Spinal cord (tissue), 10 donors: ENCODE results near the gene MFAP1. TPM values are rescaled to one million over a fixed set of nuclear protein-coding genes. Genes with fewer than 3 reads are reported as not detected.
A peak's percentile ranks its signal among the peaks of the same experiment; 100 is the strongest.

Source experiments
- DNase-seq, 6 donors: peaks; one replicate each; pipeline versions ENCODE4 v3.0.0 to v3.0.0-alpha.2; 2013 to 2015; ENCODE audit warnings: low spot score in 6 of 6, low read depth in 4 of 6
- H3K27ac ChIP-seq: one replicate; pipeline ENCODE4 v1.5.1; 2013; ENCODE audit warnings: low read depth, low read length, control low read depth
- H3K27me3 ChIP-seq: one replicate; pipeline ENCODE4 v1.6.1; 2013; ENCODE audit warnings: low read length; ENCODE audit not compliant: control insufficient read depth, insufficient read depth
- H3K36me3 ChIP-seq: one replicate; pipeline ENCODE4 v1.6.1; 2013; ENCODE audit warnings: low read length; ENCODE audit not compliant: control insufficient read depth, insufficient read depth
- H3K4me1 ChIP-seq: one replicate; pipeline ENCODE4 v1.6.1; 2013; ENCODE audit warnings: low read length; ENCODE audit not compliant: control insufficient read depth, insufficient read depth
- H3K4me3 ChIP-seq: one replicate; pipeline ENCODE4 v1.5.1; 2013; ENCODE audit warnings: low read depth, low read length, control low read depth
- H3K9me3 ChIP-seq: one replicate; pipeline ENCODE4 v1.6.1; 2013; ENCODE audit warnings: low read length; ENCODE audit not compliant: control insufficient read depth, insufficient read depth
- WGBS: methylation state at CpG from one replicate; pipeline ENCODE4 v1.1.5; 2013; ENCODE audit warnings: missing lambda C conversion rate; ENCODE audit not compliant: insufficient coverage; 5-methylcytosine and 5-hydroxymethylcytosine counted together
- polyA plus RNA-seq, 2 donors: library from polyadenylated mRNA; unstranded; fragments of 120-200 nt; gene quantifications; one replicate each; pipeline ENCODE4 v1.2.1, GENCODE V29; 2013; ENCODE audit not compliant: insufficient read length in 2 of 2
- total RNA-seq, 2 donors: library from RNA; depleted of rRNA in 1 of 2; stranded (reverse); fragments of 120-200 nt in 1 of 2; fragments of >200 nt in 1 of 2; gene quantifications; one replicate each; pipeline versions ENCODE4 v1.2.3 to v1.2.4, GENCODE V29; 2013 to 2014
- donor health status: healthy.

The MFAP1 gene
- total and polyA plus RNA-seq, 4 donors = 25.6 to 43.7 (median 42.4) TPM

DNA sequence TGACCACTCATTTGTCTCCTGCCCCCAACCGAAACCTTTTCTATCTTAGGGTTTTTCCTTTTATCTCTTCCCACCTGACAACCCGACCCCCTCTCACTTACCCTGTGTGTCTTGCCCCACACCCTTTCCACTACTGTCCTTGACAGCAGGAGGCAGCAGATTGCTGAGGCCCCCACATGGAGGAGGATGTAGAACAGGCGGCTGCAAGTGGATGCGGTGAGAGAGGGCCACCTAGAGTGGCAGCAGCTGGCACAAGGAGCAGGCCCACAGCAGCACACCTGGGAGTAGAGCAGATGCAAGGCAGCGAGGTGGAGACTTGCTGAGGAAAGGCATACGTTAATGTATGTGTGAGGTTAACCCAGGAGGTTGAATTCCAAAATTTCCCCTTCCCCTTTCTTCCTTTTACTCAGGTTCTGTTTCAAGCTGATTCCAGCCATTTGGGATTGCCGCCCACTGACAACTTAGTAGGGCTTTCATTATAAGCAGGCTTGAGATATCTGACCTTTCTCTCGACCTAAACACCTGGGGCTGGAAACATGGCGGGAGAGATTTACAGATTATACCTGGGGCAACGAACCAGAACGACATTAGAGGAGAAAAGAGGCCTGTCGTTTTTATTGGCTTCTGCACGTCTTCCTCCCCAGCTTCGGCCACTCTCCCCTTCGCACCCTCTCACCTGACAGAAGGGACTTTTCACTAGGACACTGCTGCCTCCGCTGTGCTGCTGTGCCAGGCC, 25.1 kb downstream of the MFAP1 start:
- WGBS = 93% methylated on average over 13 of the region's 16 CpGs
- Histone ChIP-seq H3K36me3 (peaks cover 50% of the 10 kb centered on the region), H3K27ac (peak overlapping the region; percentile 94), H3K4me1 (peaks cover 14% of the 10 kb centered on the region), H3K27me3 (no peaks in the 10 kb centered on the region), H3K9me3 (no peaks in the 10 kb centered on the region), H3K4me3 (no peak overlapping the region)
- no peak for DNase-seq

DNA sequence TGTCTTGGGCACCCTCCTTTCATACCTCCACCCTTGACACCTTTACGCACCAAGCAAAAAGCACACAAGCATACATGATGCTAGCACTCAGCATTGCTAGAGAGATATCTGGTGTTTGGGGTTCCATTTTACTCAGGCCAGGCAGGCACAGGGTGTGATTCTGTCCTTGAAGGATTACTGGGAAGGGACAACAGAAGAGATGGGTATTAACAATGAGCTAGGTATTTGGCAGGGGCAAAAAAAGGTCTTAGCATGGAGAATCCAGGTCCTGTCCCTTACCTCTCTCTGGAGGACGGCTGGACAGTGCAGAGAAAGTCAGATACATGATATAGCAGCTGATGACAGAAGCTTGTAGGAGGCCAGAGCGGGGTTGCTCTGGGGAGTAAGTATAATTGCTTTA, 27.9 kb downstream of the MFAP1 start:
- WGBS = no CpG with 5 or more reads among the region's 3 CpGs
- H3K4me1 ChIP-seq = peaks cover 29% of the 10 kb centered on the region
- no peaks in the 10 kb centered on the region for H3K9me3 ChIP-seq
- DNase-seq = no peak
- no peaks in the 10 kb centered on the region for H3K27me3 ChIP-seq
- H3K36me3 ChIP-seq = peaks cover 45% of the 10 kb centered on the region
- H3K4me3 ChIP-seq = no peak overlapping the region
- H3K27ac ChIP-seq = no peak overlapping the region

DNA sequence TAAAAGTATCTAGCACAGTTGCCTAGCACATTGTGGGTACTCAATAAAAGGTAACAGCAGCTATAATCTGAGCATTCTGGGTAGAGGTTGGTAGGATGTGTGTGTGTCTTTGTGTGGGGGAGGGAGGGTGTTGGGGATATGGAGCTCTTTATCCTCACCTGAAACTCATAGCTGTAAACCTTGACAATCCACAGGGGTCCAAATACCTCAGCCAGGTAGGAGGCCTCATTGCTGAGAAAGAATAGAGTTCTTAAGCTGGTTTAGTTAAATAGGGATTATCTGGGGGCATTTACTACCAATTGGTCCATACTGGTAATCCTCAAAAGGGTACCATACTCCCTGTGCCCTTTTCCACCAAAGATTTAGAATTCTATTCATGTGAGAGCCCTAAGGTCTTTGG, 28.5 kb downstream of the MFAP1 start:
- Histone ChIP-seq H3K27ac (no peak overlapping the region), H3K27me3 (no peaks in the 10 kb centered on the region), H3K4me3 (no peak overlapping the region), H3K36me3 (peaks cover 45% of the 10 kb centered on the region), H3K4me1 (peaks cover 32% of the 10 kb centered on the region), H3K9me3 (no peaks in the 10 kb centered on the region)
- DNase-seq = no peak

DNA sequence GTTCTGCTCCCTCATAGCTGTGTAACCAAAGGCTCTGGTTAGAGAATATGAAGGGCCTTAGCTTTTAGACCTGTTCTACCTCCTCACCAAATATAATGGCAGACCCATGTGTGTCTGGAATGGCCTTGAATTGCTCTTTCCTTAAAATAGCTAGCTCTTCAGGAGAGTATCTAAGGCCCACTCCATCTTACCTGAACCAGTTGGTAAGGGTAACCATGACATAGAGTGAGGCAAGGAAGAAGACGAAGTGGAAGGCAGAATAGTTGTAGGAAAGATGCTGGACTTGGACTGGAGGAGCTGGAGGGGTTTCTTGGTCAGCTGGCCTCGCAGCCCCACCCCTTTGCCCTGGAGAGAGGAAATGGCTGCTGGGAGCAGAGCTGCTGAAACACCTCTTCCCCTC, 29.3 kb downstream of the MFAP1 start:
- Histone ChIP-seq H3K4me1 (peaks cover 30% of the 10 kb centered on the region), H3K36me3 (peaks cover 45% of the 10 kb centered on the region), H3K9me3 (no peaks in the 10 kb centered on the region), H3K4me3 (no peak overlapping the region), H3K27ac (no peak overlapping the region), H3K27me3 (no peaks in the 10 kb centered on the region)
- DNase-seq = no peak
- 100% methylated on average over 1 of the region's 2 CpGs for WGBS

DNA sequence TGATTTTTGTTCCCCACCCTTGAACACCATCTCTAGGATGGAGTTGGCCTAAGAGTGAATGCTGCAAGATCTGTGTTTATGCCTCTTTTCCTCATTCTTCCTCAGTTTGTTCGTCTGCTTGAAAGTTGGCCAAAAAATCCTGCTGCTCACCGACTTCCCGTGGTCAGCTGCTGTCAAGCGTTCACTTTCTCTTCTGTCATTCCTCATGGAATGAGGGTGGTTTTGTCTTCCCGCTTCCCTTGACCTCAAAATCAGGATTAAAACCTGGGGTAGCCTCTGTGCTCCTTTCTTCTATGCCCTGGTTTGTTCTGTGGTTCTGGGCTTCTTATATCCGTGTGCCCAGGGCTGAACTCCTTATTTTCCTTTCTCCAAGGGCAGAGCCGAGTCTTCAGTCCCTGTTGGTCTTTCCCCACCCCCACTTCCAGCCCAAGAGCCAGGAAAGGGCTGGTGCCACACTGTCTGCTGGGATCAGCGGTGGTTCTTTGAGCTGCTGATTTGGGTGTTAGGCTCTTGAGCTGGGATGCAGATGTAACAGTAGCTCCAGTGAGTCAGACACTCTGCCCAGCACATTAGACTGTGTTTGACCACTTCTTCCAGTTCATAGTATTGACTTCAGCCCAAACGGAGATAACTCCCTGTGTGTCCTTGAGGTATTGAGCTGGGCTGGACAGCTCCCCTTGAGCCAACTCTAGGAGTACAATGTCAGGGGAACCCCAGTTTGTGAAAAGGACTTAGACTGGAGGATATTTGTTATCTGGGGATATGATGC, 30.0 kb downstream of the MFAP1 start:
- H3K27me3 ChIP-seq = no peaks in the 10 kb centered on the region
- 78% methylated on average over 5 of the region's 9 CpGs for WGBS
- no peak overlapping the region for H3K27ac ChIP-seq
- peak overlapping the region; percentile 1 for H3K4me3 ChIP-seq
- no peaks in the 10 kb centered on the region for H3K9me3 ChIP-seq
- peaks cover 40% of the 10 kb centered on the region for H3K36me3 ChIP-seq
- DNase-seq = no peak
- peaks cover 25% of the 10 kb centered on the region for H3K4me1 ChIP-seq

DNA sequence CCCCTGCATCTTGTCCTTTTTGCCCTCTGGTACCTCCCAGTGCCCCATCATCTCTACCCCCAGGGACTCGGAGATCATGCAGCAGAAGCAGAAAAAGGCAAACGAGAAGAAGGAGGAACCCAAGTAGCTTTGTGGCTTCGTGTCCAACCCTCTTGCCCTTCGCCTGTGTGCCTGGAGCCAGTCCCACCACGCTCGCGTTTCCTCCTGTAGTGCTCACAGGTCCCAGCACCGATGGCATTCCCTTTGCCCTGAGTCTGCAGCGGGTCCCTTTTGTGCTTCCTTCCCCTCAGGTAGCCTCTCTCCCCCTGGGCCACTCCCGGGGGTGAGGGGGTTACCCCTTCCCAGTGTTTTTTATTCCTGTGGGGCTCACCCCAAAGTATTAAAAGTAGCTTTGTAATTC, 30.8 kb downstream of the MFAP1 start:
- Histone ChIP-seq H3K27me3 (no peaks in the 10 kb centered on the region), H3K9me3 (no peaks in the 10 kb centered on the region), H3K4me1 (peaks cover 25% of the 10 kb centered on the region), H3K4me3 (peak overlapping the region; percentile 100), H3K36me3 (peaks cover 33% of the 10 kb centered on the region), H3K27ac (no peak overlapping the region)
- 90% methylated on average over 9 of the region's 10 CpGs for WGBS
- DNase-seq = no peak

DNA sequence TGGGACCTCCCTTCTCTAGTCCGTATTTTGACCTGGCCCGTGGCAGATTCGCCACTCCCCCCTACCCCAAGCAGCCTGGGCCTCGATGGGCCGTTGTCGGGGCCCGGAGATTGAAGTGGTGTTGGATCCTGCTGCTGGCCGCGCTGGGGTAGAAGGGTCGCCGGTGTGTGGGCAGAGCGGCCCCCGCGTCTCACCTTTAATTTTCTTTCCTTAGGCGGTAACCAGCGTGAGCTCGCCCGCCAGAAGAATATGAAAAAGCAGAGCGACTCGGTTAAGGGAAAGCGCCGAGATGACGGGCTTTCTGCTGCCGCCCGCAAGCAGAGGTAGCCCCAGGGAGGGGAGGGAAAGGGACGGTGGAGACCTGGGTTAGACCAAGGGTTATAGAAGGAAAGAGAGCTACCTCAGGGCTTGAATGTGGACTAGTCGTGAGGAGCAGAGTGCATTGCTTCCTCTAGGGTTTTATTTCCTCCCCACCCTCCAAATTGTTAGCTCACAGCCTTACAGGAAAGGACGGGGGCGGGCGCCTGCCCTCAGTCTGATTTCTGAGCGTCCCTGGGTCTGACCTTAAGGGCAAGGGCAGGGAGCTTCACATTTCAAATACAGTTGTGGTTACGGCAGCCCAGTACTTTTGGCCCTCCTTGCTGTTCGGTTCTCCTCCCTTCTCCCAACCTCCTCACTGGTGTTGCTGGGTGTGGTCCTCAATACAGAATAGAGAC, 31.6 kb downstream of the MFAP1 start:
- Histone ChIP-seq H3K27ac (peak overlapping the region; percentile 98), H3K9me3 (no peaks in the 10 kb centered on the region), H3K4me3 (peak overlapping the region; percentile 100), H3K36me3 (peaks cover 33% of the 10 kb centered on the region), H3K27me3 (no peaks in the 10 kb centered on the region), H3K4me1 (peaks cover 25% of the 10 kb centered on the region)
- no peak for DNase-seq
- WGBS = 5% methylated on average over 26 of the region's 33 CpGs

DNA sequence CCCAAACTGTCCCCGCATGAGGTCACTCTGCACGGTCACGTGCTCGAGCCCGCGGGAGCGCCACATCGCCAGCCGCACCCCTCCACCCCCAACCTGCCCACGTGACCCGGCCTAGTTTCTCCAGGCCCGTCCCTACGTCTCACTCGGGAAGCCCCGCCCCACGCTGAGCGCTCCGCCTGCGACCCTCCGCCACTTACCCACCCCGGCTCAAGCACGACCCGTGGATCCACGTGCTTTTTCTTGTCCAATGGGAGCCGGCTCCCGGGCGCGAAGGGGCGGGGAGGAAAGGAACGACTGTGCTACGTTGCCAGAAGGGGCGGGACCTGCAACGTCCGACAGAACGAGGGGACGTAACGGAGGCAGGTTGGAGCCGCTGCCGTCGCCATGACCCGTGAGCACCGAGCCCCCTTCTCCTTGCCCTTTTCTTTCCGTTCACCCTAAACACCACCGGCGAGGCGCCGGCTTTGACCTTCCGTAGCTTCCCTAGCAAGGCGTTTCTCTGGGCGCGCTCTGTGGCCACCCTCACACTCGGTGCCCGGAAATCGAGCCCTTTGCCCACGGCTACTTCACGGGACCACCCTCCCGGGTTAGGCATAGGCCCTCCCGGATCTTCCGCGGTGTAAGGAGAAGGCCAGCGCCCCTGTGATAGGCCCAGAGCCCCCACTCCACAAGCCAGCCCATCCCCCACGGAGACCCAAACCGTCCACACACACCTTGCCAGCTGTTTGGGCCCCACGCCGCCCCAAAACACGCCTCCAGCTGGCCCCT, 32.3 kb downstream of the MFAP1 start, which contains the start of gene SERF2:
Gene SERF2, plus strand, starts transcription at position 328 of the 768 bp plus-strand sequence. Its CDS starts 57 bp downstream, at position 385.
- Histone ChIP-seq H3K27ac (peak within 1 kb of the TSS; percentile 98), H3K4me1 (peaks cover 25% of the 10 kb centered on the region), H3K27me3 (no peaks in the 10 kb centered on the region), H3K9me3 (no peaks in the 10 kb centered on the region), H3K4me3 (peak within 1 kb of the TSS; percentile 100), H3K36me3 (peaks cover 32% of the 10 kb centered on the region)
- 0% methylated on average over 64 of the region's 66 CpGs for WGBS
- DNase-seq = peak; percentile 91 to 100 (median 98)

DNA sequence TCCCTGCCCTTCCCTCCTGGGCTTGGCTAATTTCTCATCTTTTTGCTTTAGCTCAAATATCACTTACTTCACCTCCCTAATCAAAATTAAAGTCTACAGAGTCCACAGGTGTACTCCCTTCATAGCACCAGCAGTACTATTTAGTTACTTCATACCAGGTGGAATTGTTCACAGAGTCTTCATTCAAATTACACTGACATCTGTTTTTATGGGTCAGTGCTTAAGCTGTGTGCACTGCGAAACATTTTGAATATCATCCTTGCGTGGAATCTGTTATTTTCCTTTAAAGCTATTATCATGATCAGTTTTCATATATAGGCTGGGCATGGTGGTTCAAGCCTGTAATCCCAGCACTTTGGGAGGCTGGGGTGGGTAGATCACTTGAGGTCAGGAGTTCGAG, 35.1 kb downstream of the MFAP1 start:
- no peaks in the 10 kb centered on the region for H3K27me3 ChIP-seq
- H3K9me3 ChIP-seq = no peaks in the 10 kb centered on the region
- H3K36me3 ChIP-seq = peaks cover 13% of the 10 kb centered on the region
- DNase-seq = no peak
- no CpG with 5 or more reads among the region's 3 CpGs for WGBS
- peaks cover 19% of the 10 kb centered on the region for H3K4me1 ChIP-seq
- no peak overlapping the region for H3K27ac ChIP-seq
- no peak overlapping the region for H3K4me3 ChIP-seq
